LNCaP clone FGC (cell line): ENCODE measurements around the gene PYGB.

ENCODE experiments used
- DNase-seq: peaks from one replicate; pipeline ENCODE4 v3.0.0-alpha.2; 2011; ENCODE audit warnings: low read depth
- H3K4me3 ChIP-seq: 2 replicates; pipeline ENCODE4 v1.5.1; 2011; ENCODE audit warnings: mild to moderate bottlenecking, low read depth, low read length, control low read depth
- TF ChIP-seq, protein P1 (sequence below): IDR thresholded peaks from 2 replicates; pipeline ENCODE4 v1.5.1; 2012; ENCODE audit warnings: mild to moderate bottlenecking; ENCODE audit not compliant: control insufficient read depth, insufficient read depth; ENCODE audit errors: extremely low read depth

PYGB gene

DNA sequence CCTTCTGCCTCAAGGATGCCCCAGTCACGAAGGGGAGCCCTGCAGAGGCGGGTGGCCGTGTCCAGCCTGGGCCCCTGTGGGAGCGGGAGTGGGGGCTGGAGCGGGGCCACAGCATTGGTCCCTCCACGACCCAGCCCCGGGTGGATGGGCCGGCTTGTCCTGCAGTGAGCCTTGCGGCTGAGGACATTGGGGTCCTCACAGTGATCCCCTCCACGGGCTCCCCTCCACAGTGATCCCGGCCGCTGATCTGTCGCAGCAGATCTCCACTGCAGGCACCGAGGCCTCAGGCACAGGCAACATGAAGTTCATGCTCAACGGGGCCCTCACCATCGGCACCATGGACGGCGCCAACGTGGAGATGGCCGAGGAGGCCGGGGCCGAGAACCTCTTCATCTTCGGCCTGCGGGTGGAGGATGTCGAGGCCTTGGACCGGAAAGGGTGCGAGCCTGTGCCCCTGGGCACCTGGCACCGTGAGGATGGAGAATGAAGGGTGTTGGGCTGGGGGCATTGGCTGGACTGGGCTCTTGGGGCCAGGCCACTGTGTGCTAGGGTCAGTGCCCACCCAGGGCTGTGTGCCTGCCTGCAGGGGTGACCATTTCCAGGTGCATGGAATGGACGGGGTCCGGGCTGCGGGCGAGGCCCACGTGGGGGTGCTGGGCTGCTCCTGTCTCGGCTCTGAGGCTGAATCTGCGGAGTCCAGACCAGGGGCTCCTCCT is 44.4 kb downstream of the PYGB start:
- TF ChIP-seq, protein P1, sequence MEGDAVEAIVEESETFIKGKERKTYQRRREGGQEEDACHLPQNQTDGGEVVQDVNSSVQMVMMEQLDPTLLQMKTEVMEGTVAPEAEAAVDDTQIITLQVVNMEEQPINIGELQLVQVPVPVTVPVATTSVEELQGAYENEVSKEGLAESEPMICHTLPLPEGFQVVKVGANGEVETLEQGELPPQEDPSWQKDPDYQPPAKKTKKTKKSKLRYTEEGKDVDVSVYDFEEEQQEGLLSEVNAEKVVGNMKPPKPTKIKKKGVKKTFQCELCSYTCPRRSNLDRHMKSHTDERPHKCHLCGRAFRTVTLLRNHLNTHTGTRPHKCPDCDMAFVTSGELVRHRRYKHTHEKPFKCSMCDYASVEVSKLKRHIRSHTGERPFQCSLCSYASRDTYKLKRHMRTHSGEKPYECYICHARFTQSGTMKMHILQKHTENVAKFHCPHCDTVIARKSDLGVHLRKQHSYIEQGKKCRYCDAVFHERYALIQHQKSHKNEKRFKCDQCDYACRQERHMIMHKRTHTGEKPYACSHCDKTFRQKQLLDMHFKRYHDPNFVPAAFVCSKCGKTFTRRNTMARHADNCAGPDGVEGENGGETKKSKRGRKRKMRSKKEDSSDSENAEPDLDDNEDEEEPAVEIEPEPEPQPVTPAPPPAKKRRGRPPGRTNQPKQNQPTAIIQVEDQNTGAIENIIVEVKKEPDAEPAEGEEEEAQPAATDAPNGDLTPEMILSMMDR: no peak
- H3K4me3 ChIP-seq: no peak overlapping the region
- DNase-seq: no peak

DNA sequence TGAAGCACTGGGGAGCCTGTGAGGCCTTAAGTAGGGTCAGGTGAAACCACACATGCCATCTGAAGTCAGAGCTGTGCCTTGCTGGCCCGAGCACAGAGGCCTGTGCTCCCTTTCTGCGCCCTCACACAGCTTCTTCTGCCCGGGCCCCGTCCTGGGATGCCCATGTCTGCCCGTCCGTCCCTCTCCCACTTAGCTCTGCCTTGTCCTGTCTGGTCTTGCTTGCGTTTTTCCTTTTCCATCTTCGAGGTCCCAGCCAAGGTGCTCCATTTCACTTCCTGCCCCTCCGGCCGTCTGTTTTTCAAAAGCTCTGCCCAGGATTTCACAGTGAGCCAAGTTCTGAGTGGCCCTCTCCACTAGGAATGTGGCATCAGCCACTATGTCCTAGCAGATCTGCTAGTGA is 45.6 kb downstream of the PYGB start:
- DNase-seq: no peak
- TF ChIP-seq, protein P1: no peak
- no peak overlapping the region for H3K4me3 ChIP-seq

DNA sequence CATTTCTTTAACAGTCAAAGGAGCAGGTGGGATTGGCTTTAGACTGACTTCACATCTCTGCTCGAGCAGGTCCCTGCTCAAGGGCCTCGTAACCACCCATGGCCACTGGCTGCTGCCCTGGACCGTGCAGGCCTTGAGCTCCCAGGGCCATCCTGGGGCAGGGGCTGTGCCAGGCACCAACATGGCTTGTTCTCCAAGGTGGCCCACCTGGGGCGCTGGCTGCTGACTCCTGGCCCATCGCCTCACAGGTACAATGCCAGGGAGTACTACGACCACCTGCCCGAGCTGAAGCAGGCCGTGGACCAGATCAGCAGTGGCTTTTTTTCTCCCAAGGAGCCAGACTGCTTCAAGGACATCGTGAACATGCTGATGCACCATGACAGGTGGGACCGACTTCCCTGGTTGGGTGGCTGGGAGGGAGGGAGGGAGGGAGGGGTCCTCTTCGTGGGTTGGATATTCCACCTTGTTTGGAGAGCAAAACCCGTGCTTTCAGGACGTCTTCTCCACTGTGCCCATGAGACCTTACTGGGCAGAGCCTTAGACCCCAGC is 46.1 kb downstream of the PYGB start:
- no peak overlapping the region for H3K4me3 ChIP-seq
- DNase-seq: no peak
- TF ChIP-seq, protein P1: no peak

GRCh38 chr20:25294459-25295385 is 46.8 kb downstream of the PYGB start:
- DNase-seq: no peak
- TF ChIP-seq, protein P1: peak; percentile 79
- no peak overlapping the region for H3K4me3 ChIP-seq

GRCh38 chr20:25295386-25296093 is 47.7 kb downstream of the PYGB start:
- TF ChIP-seq, protein P1: no peak
- no peak overlapping the region for H3K4me3 ChIP-seq
- DNase-seq: peak; percentile 66
